Calu3 (cell line): ENCODE results near the gene MRPL58. TPM values are rescaled to one million over a fixed set of nuclear protein-coding genes. Genes with fewer than 3 reads are reported as not detected.
"Not testable (repeated sequence)": the region's sequence is repeated elsewhere in the genome, so short reads cannot be mapped to it uniquely, and the experiment has no call there.

Experiments
- BruUV-seq: library from RNA; stranded (reverse); fragments of 400-500 nt; replicated peaks from 2 replicates; lab custom pipeline; 2021; lab: Mats Ljungman, UMichigan
- CTCF ChIA-PET: fragments of 300-600 bp; sonication (Branson Sonifier 250); formaldehyde crosslinking; loops from one replicate; lab custom pipeline; 2022; ENCODE audit warnings: antibody characterized with exemption; lab: Charles Lee
- DNase-seq: peaks from one replicate; pipeline ENCODE4 v3.0.0; 2022
- H3K27ac Mint-ChIP-seq: one replicate; pipeline ENCODE4 v1.8.0; 2022; ENCODE audit warnings: mixed read lengths; ENCODE audit not compliant: unreplicated experiment
- H3K27me3 Mint-ChIP-seq: one replicate; pipeline ENCODE4 v1.8.0; 2022; ENCODE audit warnings: mixed read lengths; ENCODE audit not compliant: unreplicated experiment
- H3K36me3 Mint-ChIP-seq: one replicate; pipeline ENCODE4 v1.8.0; 2022; ENCODE audit warnings: mild to moderate bottlenecking, moderate library complexity, mixed read lengths; ENCODE audit not compliant: insufficient read depth, unreplicated experiment
- H3K4me1 Mint-ChIP-seq: one replicate; pipeline ENCODE4 v1.8.0; 2022; ENCODE audit warnings: mild to moderate bottlenecking, low read depth, mixed read lengths; ENCODE audit not compliant: unreplicated experiment
- H3K4me3 Mint-ChIP-seq: one replicate; pipeline ENCODE4 v1.8.0; 2022; ENCODE audit warnings: mild to moderate bottlenecking, low read depth, moderate library complexity, mixed read lengths; ENCODE audit not compliant: unreplicated experiment
- H3K9me3 Mint-ChIP-seq: one replicate; pipeline ENCODE4 v1.8.0; 2022; ENCODE audit warnings: low read depth, mixed read lengths; ENCODE audit not compliant: unreplicated experiment
- CTCF ChIP-seq: fragments of 200-600 bp; IDR thresholded peaks from one replicate; pipeline ENCODE4 v1.8.0; 2022; ENCODE audit warnings: antibody characterized with exemption; ENCODE audit not compliant: unreplicated experiment
- intact Hi-C: fragments of 100-400 bp; cut with micrococcal nuclease; formaldehyde crosslinking; loops from one replicate; pipeline ENCODE4 v1.10.0; 2022; ENCODE audit not compliant: unreplicated experiment
- total RNA-seq: library from RNA; stranded (reverse); gene quantifications from 2 replicates; pipeline ENCODE4 v1.2.3, GENCODE V29; 2022

The MRPL58 gene
- total RNA-seq, 1 experiment from 2014 or later, result 49.0 TPM

- Mint-ChIP-seq H3K27me3 (peaks cover 16% of the 10 kb centered on the region), H3K36me3 (peaks cover 53% of the 10 kb centered on the region), H3K4me1 (peaks cover 30% of the 10 kb centered on the region), H3K9me3 (no peaks in the 10 kb centered on the region), H3K27ac (peak overlapping the region; percentile 100), H3K4me3 (peak overlapping the region; percentile 97)
- DNase-seq, result peak; percentile 95
- intact Hi-C loops, result loop anchor here (2.0 to 5.0 kb wide), 2 partner anchors 58 to 72 kb away; no protein-coding TSS in a partner anchor
- TF ChIP-seq CTCF, result no peak
- CTCF ChIA-PET, result interaction anchor here (0.6 to 3.6 kb wide), 8 partner anchors 22 to 167 kb away, joined by 3 to 31 read pairs (median 4); partner anchors contain the start of gene MRPL58
- no TSS peak for BruUV-seq
Observed at GRCh38 chr17:75034236-75034908, 21.9 kb downstream of the MRPL58 start.

GRCh38 chr17:75036643-75037268 is 24.3 kb downstream of the MRPL58 start:
- peaks cover 30% of the 10 kb centered on the region for H3K4me1 Mint-ChIP-seq
- H3K36me3 Mint-ChIP-seq, result peaks cover 66% of the 10 kb centered on the region
- peak overlapping the region; percentile 35 for H3K27ac Mint-ChIP-seq
- CTCF ChIA-PET, result interaction anchor here (3.6 kb wide), 1 partner anchor 75 kb away, joined by 31 read pairs; no protein-coding TSS in a partner anchor
- no TSS peak for BruUV-seq
- intact Hi-C loops, result no loop called here
- DNase-seq, result no peak
- peaks cover 16% of the 10 kb centered on the region for H3K27me3 Mint-ChIP-seq
- H3K9me3 Mint-ChIP-seq, result no peaks in the 10 kb centered on the region
- peak overlapping the region; percentile 15 for H3K4me3 Mint-ChIP-seq
- TF ChIP-seq CTCF, result no peak

- Mint-ChIP-seq H3K9me3 (no peaks in the 10 kb centered on the region), H3K27ac (no peak overlapping the region), H3K27me3 (peaks cover 12% of the 10 kb centered on the region), H3K4me1 (peaks cover 13% of the 10 kb centered on the region), H3K4me3 (no peak overlapping the region), H3K36me3 (peaks cover 55% of the 10 kb centered on the region)
- intact Hi-C loops, result no loop called here
- DNase-seq, result no peak
- BruUV-seq, result no TSS peak
- TF ChIP-seq CTCF, result no peak
- CTCF ChIA-PET, result no interaction called here
Observed at GRCh38 chr17:75039238-75039637, 26.8 kb downstream of the MRPL58 start.

- CTCF ChIA-PET, result no interaction called here
- Mint-ChIP-seq H3K4me3 (no peak overlapping the region), H3K4me1 (peaks cover 14% of the 10 kb centered on the region), H3K27me3 (no peaks in the 10 kb centered on the region), H3K36me3 (peaks cover 57% of the 10 kb centered on the region), H3K27ac (no peak overlapping the region), H3K9me3 (no peaks in the 10 kb centered on the region)
- no peak for TF ChIP-seq CTCF
- no peak for DNase-seq
- no TSS peak for BruUV-seq
- intact Hi-C loops, result no loop called here
Observed at GRCh38 chr17:75041656-75042280, 29.3 kb downstream of the MRPL58 start.

GRCh38 chr17:75043789-75044188 is 31.3 kb downstream of the MRPL58 start:
- Mint-ChIP-seq H3K4me1 (peaks cover 23% of the 10 kb centered on the region), H3K36me3 (peaks cover 65% of the 10 kb centered on the region)
- BruUV-seq, H3K27ac Mint-ChIP-seq, DNase-seq, H3K9me3 Mint-ChIP-seq, H3K4me3 Mint-ChIP-seq, H3K27me3 Mint-ChIP-seq, intact Hi-C loops, CTCF ChIA-PET: not testable (repeated sequence)
